Motor neuron (in vitro differentiated cells): ENCODE results near the gene AHRR. TPM values are rescaled to one million over a fixed set of nuclear protein-coding genes. Genes with fewer than 3 reads are reported as not detected.
"Not testable (repeated sequence)": the region's sequence is repeated elsewhere in the genome, so short reads cannot be mapped to it uniquely, and the experiment has no call there.

Experiments used
- ATAC-seq, 8 experiments: fragments of 200-7000 bp; cut with Tn5 transposase; replicated peaks in 6 of 8; 2 replicates each; pipeline ENCODE4 v1.8.0; 2021; ENCODE audit warnings: mild to moderate bottlenecking in 8 of 8, moderate library complexity in 8 of 8
- H3K27ac ChIP-seq, 2 donors: fragments of 250-450 bp; sonication (Bioruptor Pico); 2 replicates each; pipeline ENCODE4 v1.9.0; 2021; ENCODE audit warnings: antibody characterized with exemption in 2 of 2, mild to moderate bottlenecking in 2 of 2, moderate library complexity in 1 of 2
- H3K4me1 ChIP-seq, 2 donors: fragments of 250-450 bp; sonication (Bioruptor Pico); replicated peaks in 1 of 2; 2 replicates each; pipeline ENCODE4 v1.6.1; 2021; ENCODE audit warnings: antibody characterized with exemption in 2 of 2, mild to moderate bottlenecking in 2 of 2, moderate library complexity in 1 of 2
- H3K4me3 ChIP-seq, 5 donors: fragments of 250-450 bp; sonication (Bioruptor Pico); 2 replicates each; pipeline ENCODE4 v1.9.0; 2021; ENCODE audit warnings: antibody characterized with exemption in 5 of 5, mild to moderate bottlenecking in 5 of 5, moderate library complexity in 4 of 5
- WGBS, 10 experiments: fragments of 450-650 bp; shearing (Covaris generic); methylation state at CpG; one replicate each; pipeline ENCODE4 v1.0.0; 2022; 5-methylcytosine and 5-hydroxymethylcytosine counted together
- in situ Hi-C, 9 experiments: fragments of 400-800 bp; cut with MboI; loops; one replicate each; pipeline ENCODE4 v1.15.0; 2021; ENCODE audit warnings: low sequenced_read_pairs in 9 of 9, low pct_unique_long_range_greater_than_20kb in 2 of 9; ENCODE audit not compliant: unreplicated experiment in 9 of 9
- total RNA-seq, 8 experiments: library from RNA; unstranded; fragments of 300-600 nt; gene quantifications; 2 replicates each; pipeline versions ENCODE4 v1.2.3 to v1.2.4, GENCODE V29; 2022

Gene AHRR
- total RNA-seq, 8 experiments from 2014 or later = 1.1 to 24.0 (median 1.6) TPM

DNA sequence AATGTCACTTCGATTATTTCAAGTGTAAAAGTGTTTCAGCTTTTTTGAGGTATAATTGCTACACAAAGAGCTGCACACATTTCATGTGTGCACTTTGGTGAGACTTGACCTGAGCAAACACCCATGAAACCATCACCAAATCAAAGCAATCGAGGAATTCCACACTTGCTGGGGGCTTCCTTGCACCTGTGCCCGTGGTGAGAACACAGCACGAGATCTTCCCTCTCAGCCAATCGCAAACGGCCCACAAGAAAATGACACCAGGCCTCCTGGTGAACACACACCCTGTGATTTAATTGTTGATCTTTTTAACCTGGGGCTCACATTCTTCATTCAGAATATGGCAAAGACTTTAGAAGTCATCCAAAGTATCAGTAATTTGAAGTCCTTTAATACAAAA is 24.1 kb upstream of the AHRR start:
- 60 to 100% (median 90%) methylated on average over 2 to 4 of the region's 6 CpGs; no CpG with 5 or more reads in 4 of the 10 experiments for WGBS, 10 experiments
- ATAC-seq, in situ Hi-C loops, H3K4me1 ChIP-seq, H3K4me3 ChIP-seq, H3K27ac ChIP-seq: not testable (repeated sequence)

DNA sequence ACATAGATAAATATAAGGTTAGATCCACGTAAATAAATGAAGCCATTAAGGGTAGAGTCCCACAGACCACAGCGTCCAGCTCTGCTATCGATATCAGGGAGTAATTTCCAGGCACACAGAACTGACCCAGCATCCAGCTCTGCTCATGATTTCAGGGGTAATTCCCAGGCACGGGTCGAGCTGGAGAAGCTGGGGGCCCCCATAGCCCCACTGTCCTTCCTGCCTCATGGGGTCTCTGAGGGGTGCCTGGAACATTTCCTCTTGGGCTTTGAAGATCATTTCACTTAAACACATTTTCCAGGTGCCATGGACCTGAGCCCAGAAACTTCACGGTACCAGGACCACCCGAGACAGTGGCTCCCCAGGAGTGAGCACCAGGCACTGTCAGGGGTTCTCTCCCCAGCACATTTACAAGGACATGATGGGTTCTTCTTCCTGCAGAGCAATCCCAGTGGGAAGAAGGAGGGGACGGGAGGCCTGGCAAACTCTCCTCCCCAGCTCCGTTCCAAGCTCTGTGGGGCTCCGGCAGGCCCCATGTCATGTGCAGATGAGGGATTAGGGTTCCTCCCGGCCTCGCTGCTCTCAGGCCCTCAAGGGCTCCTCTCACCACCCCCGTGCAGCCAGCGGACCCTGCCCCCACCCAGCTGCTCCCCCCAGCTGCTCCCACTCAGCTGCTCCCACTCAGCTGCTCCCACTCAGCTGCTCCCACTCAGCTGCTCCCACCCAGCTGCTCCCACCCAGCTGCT is 23.4 kb upstream of the AHRR start:
- H3K4me3 ChIP-seq, in situ Hi-C loops, H3K4me1 ChIP-seq, ATAC-seq, H3K27ac ChIP-seq: not testable (repeated sequence)
- 54 to 96% (median 82%) methylated on average over 1 to 5 of the region's 14 CpGs; no CpG with 5 or more reads in 4 of the 10 experiments for WGBS, 10 experiments

DNA sequence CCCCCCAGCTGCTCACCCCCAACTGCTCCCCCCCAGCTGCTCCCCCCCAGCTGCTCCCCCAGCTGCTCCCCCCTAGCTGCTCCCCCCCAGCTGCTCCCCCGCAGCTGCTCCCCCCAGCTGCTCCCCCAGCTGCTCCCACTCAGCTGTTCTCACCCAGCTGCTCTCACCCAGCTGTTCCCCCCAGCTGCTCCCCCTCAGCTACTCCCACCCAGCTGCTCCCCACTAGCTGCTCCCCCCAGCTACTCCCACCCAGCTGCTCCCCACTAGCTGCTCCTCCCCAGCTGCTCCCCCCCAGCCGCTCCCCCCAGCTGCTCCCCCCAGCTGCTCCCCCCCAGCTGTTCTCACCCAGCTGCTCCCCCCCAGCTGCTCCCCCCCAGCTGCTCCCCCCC is 22.8 kb upstream of the AHRR start:
- Histone ChIP-seq H3K27ac (no peak overlapping the region), H3K4me3 (no peak overlapping the region), H3K4me1 (no peaks in the 10 kb centered on the region)
- no CpG with 5 or more reads among the region's 2 CpGs for WGBS, 10 experiments
- in situ Hi-C loops = no loop called here
- no peak for ATAC-seq

DNA sequence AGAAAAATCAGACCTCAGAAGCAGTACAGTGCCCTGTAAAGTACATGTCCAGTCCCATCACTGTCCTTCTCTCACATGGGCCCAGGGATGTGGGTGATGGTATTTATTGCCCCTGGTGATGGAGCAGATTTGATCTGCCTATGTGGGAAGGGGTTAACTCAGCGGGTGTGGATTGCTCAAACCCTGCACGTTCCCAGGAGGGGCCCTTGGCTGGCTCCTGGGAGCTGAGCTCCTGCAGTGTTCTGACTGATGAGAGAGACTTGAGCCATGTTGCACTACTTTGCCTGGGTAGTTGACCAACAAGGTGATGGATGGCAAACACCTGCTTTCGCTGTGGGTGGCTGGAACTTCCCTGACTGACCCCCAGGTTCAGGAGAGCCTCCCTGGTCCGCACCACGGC is 21.6 kb upstream of the AHRR start:
- 70 to 80% methylated on average over 1 to 2 of the region's 5 CpGs; no CpG with 5 or more reads in 8 of the 10 experiments for WGBS, 10 experiments
- H3K4me1 ChIP-seq, H3K4me3 ChIP-seq, H3K27ac ChIP-seq, in situ Hi-C loops, ATAC-seq: not testable (repeated sequence)

DNA sequence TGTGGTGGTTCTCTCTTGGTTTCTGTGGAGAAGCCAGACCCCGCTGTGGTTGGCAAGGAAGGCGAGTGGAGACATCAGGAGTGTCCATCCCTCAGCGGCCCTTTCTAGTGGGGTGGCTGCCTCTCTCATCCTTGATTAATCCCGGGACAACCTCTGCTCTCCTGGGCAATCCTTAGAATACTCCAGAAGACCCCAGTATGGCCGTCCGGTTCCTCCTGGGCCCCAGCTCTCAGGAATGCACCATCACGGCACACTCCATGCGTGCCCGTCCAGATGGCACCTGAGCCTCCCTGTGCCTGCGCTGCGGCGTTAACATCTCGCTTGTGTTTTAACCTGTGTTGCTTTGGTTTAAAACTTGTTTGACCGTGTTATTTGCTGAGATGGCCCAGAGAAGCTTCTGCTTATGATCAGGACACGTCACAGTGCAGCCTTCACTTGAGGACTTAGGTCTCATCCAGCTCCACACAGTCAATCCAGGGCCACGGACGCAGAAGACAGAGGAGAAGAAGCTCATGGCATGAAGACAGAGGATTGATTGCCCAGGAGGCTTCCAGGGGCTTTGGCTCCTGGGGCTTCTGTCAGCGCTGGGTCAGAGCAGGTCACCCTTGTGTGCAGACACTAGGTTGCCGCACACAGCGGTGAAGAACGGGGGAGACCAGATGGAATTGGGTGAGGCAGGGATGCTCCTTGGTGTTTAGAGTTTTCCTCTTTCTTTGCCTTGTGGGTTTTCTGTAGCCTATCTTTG is 20.7 kb upstream of the AHRR start:
- 83 to 96% (median 90%) methylated on average over 4 to 7 of the region's 21 CpGs; no CpG with 5 or more reads in 6 of the 10 experiments for WGBS, 10 experiments
- H3K4me3 ChIP-seq, in situ Hi-C loops, ATAC-seq, H3K27ac ChIP-seq, H3K4me1 ChIP-seq: not testable (repeated sequence)

DNA sequence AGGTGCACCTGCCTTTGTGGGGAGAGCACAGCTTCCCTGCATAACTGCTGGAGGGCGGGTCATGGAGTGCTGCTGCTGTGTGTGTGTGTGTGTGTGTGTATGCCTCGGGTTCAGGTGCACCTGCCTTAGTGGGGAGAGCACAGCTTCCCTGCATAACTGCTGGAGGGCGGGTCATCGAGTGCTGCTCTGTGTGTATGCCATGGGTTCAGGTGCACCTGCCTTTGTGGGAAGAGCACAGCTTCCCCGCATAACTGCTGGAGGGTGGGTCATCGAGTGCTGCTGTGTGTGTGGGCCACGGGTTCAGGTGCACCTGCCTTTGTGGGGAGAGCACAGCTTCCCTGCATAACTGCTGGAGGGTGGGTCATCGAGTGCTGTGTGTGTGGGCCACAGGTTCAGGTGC is 19.1 kb upstream of the AHRR start:
- H3K4me3 ChIP-seq, ATAC-seq, in situ Hi-C loops, H3K4me1 ChIP-seq, H3K27ac ChIP-seq: not testable (repeated sequence)
- 82 to 100% methylated on average over 1 to 2 of the region's 8 CpGs; no CpG with 5 or more reads in 8 of the 10 experiments for WGBS, 10 experiments

DNA sequence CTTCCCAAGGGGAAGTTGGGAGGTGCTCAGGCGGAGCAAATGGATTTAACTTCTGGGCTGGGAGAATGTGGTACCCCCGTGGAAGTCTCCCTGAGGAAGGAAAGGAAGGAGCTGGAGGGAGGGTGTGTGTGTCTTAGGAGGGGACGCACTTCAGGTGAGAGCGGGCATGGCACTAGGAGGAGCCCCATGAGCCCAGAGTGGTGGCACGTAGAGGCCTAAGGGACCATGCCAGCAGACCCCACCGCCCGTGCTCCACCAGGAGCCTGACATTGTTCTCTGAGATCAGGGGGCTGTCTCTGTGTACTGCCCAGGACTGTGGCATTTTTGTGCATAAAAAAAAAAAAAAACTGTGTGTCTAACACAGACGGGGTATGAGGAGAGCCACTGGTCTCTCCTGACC is 18.5 kb upstream of the AHRR start:
- no peak overlapping the region for H3K4me3 ChIP-seq
- H3K4me1 ChIP-seq = no peaks in the 10 kb centered on the region
- 80 to 87% methylated on average over 1 to 3 of the region's 8 CpGs; no CpG with 5 or more reads in 8 of the 10 experiments for WGBS, 10 experiments
- ATAC-seq = no peak
- in situ Hi-C loops = no loop called here
- no peak overlapping the region for H3K27ac ChIP-seq

DNA sequence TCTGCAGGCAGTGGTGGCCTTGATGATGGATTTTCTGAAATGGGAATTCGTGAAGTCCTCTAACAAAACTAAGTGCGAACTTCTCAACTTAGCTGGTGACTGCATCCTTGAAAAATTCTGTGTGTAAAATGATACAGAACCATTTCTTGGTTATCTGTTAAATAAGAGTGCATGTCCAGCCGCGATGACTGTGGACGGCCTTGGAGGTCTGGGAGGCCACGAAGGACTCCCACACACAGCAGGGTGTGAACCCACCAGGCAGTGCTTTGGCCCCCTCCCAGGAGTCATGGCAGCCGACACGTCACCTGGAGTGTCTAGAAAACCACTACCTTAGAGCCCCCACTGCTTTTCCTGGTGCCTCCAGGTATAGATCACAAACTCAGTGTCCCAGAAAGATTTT is 17.8 kb upstream of the AHRR start:
- H3K27ac ChIP-seq, in situ Hi-C loops, ATAC-seq, H3K4me1 ChIP-seq, H3K4me3 ChIP-seq: not testable (repeated sequence)
- WGBS, 10 experiments = no CpG with 5 or more reads among the region's 8 CpGs

DNA sequence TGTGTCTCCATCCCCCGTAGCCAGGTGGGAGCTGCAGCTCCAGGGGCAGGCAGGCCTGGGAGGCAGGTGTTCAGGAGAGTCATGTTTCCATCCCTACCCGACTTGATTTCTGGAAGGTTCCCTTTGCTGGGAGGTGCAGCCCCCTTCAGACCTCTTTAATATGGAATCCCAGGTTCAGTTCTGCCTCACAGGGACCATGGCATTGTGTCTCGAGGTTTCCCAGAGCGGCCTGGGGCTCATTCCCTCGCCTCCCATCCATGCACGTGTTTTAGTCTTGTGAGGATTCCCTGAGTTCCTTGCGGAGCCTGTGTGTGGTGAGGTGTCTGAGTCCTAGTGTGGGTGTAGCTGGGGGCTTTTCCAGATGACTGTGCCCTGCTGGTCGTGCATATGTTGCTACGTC is 16.5 kb upstream of the AHRR start:
- no peak overlapping the region for H3K27ac ChIP-seq
- in situ Hi-C loops = no loop called here
- no peak overlapping the region for H3K4me3 ChIP-seq
- no peak for ATAC-seq
- H3K4me1 ChIP-seq = no peaks in the 10 kb centered on the region
- 70 to 100% (median 90%) methylated on average over 1 to 4 of the region's 9 CpGs; no CpG with 5 or more reads in 7 of the 10 experiments for WGBS, 10 experiments

DNA sequence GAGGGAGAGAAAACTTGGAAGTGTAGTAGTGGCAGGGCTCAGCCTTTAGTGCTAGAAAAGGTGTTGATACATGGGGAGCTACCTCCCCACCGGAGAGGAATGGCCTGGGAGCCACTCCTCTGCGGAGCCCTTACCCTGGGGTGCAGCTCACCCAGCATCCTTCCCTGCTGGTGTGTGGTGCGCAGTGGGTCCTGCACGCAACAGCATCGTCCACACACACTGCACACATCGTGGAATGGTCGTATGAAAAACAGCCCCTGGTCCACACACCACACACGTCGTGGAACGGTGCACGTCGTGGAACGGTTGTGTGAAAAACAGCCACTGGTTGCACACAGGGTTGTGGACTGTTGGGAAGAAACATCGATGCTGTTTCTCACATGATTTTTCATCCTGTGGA is 16.1 kb upstream of the AHRR start:
- Histone ChIP-seq H3K4me3 (no peak overlapping the region), H3K27ac (no peak overlapping the region), H3K4me1 (no peaks in the 10 kb centered on the region)
- no peak for ATAC-seq
- WGBS, 10 experiments = 40 to 100% (median 93%) methylated on average over 1 to 14 of the region's 14 CpGs; no CpG with 5 or more reads in 2 of the 10 experiments
- in situ Hi-C loops = no loop called here

DNA sequence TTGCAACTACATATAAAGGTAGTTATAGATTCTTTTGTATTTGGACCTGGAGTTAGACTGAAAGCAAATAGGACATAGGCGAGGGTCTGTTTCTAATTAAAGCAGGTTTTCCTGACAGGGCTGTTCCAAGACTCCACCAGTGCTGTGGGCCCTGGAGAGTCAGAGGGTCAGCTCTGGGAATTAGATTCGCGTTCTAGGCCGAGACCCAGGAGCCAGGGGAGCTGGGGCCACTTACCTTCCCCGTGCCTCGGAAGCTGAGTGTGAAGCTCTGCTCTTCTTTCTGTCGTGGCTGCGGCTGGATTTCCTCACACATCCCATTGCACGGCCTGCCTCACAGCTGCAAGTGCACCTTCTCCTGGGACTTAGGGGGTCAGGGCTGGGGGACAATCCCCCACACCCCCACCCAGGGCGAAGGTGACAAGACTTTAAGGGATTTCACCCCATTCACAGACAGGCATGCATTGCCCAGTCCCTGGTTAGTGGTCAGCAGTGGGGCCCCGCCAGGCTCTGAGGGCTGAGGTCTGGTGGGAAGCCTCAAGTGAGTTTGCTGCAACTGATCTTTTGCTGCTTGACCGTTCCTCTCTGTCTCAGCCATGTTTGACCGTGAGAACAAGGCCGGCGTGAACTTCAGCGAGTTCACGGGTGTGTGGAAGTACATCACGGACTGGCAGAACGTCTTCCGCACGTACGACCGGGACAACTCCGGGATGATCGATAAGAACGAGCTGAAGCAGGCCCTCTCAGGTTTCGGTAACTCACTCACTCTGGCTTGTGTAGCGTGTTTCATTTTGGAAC is 15.3 kb upstream of the AHRR start:
- no peak for ATAC-seq
- in situ Hi-C loops = no loop called here
- Histone ChIP-seq H3K4me3 (no peak overlapping the region), H3K4me1 (no peaks in the 10 kb centered on the region), H3K27ac (no peak overlapping the region)
- WGBS, 10 experiments = 74 to 100% (median 90%) methylated on average over 1 to 21 of the region's 28 CpGs; no CpG with 5 or more reads in 2 of the 10 experiments

DNA sequence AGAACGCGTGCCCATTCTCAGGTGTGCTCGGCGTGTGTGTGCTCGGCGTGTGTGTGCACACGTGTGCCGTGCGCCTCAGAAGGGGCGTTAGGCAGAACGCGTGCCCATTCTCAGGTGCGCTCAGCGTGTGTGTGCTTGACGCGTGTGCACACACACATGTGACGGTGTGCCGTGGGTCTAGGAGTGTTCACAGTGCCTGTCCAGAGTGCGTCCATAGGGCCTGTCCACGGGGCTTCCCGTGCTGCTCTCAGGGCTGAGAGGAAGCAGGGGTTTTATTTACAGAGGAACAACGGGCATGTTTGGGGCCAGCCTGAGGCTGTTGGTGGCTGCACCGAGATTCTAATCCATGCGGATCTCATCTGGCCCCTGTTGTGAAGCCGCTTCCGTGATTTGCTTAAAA is 14.2 kb upstream of the AHRR start:
- no peak overlapping the region for H3K4me3 ChIP-seq
- no peak for ATAC-seq
- 83 to 100% (median 88%) methylated on average over 1 to 16 of the region's 26 CpGs; no CpG with 5 or more reads in 5 of the 10 experiments for WGBS, 10 experiments
- no peaks in the 10 kb centered on the region for H3K4me1 ChIP-seq
- no peak overlapping the region for H3K27ac ChIP-seq
- in situ Hi-C loops = no loop called here
